HG02623 (cell line): ENCODE measurements around the gene DLL1.

Experiments used
- ATAC-seq: cut with Tn5 transposase; IDR thresholded peaks from one replicate; pipeline ENCODE4 v1.9.1; 2021; ENCODE audit warnings: moderate library complexity; ENCODE audit not compliant: unreplicated experiment

The DLL1 gene

GRCh38 chr6:170234419-170234818 is 56.5 kb downstream of the DLL1 start:
- no peak for ATAC-seq

GRCh38 chr6:170233286-170234205 is 57.3 kb downstream of the DLL1 start:
- no peak for ATAC-seq
